GM19043 (cell line): Measurements from ENCODE around the gene CNOT3.

Source experiments
- ATAC-seq: cut with Tn5 transposase; IDR thresholded peaks from one replicate; pipeline ENCODE4 v1.9.1; 2021; ENCODE audit warnings: low read depth; ENCODE audit not compliant: unreplicated experiment

Gene CNOT3

DNA sequence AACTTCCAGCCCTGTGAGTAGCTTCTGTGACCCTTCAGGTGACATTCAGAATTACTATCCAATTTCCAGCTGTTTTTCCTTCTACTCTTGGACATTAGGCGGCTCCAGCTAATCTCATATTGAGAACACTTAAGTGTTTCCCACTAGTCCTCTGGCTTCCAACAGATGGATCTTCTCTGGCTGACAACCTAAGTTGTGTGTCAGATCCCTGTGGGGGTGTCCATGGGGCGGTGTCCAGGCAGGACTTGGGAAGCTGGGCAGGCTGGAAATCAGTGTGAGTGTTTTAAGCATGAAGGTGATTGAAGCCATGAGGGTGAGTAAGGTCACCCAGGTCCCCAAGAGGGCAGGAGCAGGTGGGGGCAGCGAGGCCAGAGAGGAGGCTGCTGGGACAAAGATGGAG, 10.1 kb downstream of the CNOT3 start:
- no peak for ATAC-seq

DNA sequence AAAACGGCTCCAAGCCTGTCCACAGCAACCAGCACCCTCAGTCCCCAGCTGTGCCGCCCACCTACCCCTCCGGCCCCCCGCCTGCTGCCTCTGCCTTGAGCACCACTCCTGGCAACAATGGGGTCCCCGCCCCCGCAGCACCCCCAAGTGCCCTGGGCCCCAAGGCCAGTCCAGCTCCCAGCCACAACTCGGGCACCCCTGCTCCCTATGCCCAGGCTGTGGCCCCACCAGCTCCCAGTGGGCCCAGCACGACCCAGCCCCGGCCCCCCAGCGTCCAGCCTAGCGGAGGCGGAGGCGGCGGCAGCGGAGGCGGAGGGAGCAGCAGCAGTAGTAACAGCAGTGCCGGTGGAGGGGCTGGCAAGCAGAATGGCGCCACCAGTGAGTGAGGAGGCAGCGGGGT, 10.6 kb downstream of the CNOT3 start:
- ATAC-seq, result no peak

DNA sequence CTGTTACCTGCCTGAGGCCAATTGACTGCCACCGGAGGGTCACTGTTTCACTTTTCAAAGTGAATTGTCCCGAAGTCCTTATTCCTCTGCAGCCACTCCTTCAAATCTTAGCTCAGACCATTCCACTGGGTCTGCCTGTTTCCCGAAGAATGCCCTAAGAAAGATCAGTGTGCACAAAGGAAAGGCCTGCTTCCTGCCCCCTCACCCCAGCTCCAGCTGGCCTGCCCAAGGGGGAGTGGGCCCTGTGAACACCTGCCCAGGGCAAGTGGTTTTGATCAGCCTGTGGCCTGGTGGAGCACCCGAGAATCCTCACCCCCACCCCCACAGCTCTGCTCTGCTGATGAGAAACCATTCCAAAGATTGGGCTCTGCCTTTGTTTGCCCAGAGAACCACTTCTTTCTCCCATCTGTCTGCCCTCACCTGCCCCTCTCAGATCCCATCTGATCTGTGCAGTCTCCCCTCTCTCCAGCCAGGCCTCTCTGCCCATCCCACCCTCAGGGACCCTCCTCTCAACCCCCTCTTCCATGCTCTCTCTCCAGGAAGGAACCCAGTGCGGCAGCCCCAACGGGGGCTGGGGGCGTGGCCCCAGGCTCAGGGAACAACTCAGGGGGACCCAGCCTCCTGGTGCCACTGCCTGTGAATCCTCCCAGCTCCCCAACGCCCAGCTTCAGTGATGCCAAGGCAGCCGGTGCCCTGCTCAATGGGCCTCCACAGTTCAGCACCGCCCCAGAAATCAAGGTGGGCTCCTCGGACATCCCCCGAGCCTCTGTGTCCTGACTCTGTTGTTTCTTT, 11.7 kb downstream of the CNOT3 start:
- ATAC-seq, result no peak

DNA sequence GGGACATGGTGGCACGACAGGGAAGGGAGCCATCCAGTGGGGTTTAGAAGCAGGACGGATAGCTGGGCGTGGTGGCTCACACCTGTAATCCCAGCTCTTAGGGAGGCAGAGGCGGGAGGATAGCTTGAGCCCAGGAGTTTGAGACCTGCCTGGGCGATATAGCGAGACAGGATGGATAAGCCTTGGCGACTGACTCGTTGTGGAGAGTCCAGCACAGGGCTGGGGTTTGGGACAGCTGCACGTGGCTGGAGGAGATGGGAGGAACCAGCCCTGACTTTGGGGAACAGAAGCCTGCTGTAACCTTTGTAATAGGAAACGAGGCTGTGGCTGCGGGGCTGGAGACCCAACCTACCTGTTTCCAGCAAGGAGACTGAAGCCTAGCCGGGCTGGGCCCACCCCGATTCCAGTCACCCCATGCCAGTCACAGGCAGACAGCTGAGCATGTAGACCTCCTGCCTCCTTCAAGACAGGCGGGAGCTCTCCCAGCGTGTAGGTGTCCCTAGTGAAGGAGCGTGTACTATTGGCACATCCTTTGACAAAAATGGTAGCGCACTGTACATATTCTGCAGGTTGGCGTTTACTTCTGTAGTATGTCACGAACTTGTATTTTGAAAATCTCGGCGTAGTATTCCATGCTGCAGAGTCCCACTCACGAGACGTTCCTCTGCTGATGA, 13.9 kb downstream of the CNOT3 start:
- ATAC-seq, result no peak

DNA sequence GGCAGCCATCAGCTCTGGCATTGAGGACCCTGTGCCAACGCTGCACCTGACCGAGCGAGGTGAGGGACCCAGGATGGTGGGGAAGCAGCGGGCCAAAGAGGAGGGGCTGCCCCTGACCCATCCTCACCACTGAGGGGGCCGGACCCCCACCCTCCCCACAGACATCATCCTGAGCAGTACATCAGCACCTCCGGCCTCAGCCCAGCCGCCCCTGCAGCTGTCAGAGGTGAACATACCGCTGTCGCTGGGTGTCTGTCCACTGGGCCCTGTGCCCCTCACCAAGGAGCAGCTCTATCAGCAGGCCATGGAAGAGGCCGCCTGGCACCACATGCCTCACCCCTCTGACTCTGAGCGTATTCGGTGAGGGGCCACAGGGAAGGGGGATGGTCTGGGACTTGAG, 14.7 kb downstream of the CNOT3 start:
- no peak for ATAC-seq

DNA sequence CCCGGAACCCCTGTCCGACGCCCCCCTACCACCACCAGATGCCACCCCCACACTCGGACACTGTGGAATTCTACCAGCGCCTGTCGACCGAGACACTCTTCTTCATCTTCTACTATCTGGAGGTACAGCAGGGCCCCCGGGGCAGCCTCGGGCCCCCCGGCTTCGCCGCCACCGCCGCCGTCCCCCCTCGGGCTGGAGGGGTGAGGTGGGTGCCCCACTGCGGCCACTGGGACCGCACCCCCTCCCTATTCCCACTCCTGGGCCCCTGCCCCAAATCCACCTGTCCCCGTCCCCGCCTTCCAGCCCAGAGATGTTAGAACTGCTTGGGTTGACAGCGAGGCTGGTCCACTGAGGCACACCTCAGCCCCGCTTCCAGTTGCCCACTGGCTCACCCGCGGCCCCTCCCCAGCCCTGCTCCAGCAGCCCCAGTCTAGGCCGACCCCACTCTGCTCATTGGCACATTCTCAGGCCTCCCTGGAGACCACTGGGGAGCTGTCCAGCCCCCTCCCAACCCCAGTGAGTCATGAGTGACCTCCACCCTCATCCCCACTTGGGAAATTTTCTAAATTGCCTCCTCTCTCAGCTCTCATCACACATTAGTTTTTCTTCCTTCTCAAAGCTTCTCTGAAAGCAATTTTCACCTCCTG, 15.4 kb downstream of the CNOT3 start:
- ATAC-seq, result no peak

DNA sequence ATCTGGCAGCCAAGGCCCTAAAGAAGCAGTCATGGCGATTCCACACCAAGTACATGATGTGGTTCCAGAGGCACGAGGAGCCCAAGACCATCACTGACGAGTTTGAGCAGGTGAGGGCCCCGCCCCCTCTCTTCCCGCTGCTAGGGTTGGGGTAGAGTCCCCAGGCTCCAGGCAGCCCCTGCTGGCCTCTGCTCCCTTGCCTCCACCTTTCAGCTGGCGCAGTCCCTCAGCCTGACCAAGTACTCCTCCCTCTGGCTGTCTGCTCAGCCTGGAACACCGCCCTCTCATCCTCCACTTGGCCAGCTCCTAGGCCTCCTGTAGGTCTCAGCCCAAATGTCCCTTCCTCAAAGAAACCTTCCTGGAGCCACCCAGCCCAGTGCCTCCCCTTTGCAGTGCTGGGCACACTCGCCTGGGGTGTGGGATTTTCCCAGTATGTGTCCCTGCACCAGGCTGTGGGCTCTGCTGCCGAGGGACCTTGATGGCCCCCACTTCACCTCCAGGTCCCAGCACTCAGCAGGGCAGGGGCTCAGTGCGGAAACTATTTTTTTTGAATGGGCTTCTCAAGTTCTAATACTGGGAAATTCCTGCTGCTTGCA, 16.3 kb downstream of the CNOT3 start:
- no peak for ATAC-seq

DNA sequence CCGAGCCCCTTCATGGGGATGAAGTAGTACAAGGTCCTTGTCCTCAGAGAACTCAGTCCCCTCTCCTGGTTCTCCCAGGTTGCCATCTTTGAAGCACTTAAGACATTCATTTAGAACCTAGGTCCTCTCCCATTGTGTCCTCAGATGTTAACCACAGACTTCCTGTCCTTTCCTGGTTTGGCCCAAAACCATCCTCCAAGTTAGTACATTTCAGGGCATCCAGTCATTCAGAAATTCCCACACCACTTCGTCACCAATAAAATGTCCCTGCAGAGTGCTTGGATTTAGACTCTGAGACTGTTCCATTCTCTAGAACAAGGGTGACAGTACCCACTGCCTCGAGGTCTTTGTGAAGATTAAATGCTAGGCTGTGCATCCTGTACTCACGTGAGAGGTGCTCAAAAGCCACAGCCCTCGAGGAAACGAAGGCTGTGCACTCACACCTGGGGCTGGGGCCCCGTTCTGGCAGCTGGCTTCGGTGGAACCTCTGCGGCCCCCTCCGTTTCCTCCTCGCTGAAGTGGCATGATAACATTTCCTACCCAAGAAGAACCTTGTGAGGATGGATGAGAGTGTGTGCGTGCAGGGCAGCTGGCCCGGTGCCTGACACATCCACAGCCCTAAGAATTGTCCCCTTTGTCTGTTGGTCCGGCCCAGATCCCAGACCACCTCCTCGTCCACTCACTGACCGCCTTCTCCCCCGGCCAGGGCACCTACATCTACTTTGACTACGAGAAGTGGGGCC, 17.2 kb downstream of the CNOT3 start:
- ATAC-seq, result no peak

DNA sequence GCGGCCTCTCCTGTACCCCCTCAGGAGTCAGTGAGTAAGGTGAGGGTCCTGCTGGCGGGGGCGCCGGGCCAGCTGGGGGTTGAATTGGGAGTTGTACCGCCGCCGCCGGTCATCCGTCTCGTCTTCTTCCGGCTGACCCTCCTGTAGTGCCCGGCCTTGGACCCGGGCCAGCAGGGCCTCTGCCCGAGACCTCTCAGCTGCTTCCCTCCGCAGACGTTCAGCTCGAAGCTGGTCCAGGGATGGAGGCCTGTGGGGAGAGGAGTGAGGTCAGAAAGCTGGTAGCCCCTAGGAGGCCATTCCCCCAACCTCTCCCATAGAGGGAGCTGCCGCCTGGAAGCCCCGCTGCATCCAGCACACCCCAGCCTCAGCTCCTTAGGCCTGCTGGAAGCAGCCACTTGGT, 18.1 kb downstream of the CNOT3 start:
- no peak for ATAC-seq

DNA sequence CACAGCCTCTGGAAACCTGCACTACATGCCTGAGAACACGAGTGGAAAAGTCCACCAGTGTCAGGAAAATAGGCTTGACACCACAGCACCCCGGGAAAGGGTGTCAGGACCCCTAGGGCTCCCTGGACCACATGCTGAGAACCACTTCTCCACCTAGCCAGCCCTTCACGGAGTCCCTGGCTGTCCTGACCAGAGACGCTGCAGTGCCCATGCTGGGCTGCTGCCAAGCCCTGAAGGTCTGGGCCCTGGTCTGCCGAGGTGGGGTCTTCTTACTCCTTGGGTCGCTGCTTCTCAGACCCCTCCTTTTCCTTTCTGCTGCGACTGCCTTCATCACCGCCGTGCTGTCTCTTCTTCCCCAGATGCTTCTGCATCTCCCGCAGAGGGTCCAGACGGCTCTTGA, 18.9 kb downstream of the CNOT3 start:
- no peak for ATAC-seq

DNA sequence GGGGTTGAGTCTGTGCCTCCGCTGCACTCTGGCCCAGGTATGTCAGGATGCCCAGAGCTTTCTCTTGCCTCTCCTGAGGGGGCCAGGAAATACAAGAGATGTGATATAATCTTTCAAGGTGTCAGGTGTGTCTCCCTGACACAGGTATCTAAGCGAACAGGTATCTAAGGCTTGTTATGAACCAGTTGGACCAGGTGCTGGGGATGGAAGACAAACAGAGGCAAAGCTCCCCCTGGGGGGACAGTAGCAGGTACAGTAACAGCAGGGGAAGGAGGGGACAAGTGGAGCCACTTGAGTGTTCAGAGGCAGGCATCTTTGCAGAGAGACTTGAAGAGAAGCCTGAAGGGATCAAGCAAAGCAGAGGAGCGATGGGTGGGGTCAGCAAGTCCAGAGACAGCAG, 19.4 kb downstream of the CNOT3 start:
- ATAC-seq, result no peak

DNA sequence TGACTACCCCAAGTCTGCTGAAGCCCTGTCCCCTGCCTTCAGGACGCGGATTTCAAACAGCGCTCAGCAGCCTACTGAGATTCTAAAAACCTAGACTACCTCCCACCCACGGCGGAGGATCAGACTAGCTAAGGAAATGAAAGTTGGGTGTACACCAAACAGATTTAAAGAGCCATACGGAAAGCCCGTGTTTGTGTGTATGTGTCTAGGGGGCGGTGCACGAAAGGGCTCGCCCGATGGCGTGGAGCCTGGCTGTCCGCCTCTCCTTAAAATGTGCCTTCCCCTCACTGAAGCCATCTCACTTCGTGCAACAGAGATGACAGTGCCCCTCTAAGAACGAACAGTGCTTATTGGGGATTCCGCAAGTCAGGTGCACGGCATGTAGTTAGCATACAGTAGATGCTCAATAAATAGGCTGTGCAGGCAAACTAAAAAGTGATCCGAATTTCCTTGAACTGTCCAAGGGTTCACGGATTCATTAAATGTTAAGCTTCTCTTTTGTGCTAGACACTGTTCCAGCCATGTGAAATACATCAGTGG, 21.3 kb downstream of the CNOT3 start:
- ATAC-seq, result no peak

DNA sequence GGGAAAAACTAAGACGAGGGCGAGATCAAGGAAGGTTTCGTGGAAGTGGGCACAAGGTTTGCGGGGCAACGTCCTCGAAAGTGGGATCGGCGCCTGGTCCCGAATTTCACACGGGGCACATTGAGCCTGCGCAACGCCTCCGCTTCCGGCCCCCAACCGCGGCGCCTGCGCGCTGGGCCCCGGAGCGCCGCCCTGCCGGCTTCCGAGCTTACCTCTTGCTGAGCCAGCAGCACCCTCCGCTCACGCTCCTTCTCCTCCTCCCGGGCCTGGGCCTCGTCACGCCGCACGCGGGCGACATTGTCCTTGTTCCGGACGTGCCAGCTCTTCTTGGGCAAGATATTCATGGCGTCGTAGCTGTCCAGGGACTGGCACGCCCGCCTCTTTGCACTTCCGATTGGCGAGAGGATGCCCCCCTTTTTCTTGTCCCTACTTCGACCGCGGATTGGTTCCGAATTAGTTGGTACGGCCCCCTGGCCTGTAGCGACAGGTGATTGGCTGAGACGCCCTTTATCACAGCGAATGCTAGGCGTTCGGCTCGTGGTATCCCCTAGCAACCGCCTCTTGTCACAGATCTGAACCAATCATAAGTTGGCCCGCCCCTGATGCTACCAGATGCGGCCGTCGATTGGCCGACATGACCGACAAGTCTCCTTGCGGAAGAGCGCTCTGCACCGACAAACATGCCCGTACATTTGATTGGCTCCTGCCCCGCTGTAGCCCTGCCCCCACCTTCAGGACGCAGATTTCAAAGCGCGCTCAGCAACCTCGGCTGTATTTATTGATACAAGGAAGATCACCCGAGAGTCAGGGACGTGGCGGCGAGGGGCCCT, 22.0 kb downstream of the CNOT3 start, which contains the start of gene LENG1:
TSS of gene LENG1 (minus strand) at position 370 of the 830 bp plus-strand sequence. CDS start at position 344, 26 bp downstream.
- ATAC-seq, result peak; percentile 89

DNA sequence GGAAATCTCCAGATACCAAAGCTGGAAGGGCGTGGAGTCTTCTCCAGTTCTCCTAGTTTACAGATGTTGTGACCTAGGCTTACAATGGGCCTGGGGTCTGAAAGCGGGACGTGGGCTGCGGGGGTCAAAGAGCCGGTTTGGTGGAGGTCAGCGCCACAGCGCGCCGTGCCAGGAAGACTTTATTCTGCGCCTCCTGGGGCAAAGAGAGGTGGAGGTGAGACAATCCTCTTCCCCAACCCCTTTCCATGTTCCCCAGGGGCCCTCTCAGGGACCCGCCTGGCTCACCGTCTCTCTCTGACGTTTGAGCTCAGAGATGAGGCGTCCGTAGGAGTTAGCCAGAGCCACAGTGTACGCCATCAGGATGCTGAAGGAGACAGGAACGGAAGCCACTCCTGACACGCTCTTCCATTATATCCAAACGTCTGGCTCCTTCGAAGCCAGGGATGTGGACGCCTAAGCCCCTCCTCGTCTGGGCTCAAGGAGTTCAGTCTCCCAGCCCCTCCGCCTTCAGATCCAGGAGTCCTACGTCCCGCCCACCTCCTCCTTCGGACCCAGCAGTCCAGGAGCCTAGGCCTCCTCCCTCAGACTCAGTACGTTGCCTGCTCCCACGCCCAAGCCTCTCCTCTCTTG, 22.7 kb downstream of the CNOT3 start:
- no peak for ATAC-seq

DNA sequence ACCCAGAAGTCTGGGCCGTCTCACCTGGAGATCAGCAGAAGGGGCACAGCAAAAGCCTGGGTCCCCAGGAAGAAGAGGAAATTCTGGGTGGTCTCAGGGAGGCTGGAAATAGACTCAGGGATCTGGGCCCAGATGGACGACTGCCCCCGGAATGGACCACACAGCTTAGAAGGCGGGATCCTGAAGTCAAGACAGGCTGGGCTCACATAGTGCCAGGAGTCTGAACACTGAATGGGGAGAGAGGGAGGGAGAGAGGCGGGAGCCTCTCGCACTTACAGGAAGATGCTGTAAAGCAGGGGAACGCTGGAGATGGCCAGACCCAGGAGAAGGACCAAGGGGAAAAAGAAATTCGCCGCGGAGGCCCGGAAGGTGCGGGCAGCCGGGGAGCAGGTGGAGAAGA, 23.3 kb downstream of the CNOT3 start:
- no peak for ATAC-seq

DNA sequence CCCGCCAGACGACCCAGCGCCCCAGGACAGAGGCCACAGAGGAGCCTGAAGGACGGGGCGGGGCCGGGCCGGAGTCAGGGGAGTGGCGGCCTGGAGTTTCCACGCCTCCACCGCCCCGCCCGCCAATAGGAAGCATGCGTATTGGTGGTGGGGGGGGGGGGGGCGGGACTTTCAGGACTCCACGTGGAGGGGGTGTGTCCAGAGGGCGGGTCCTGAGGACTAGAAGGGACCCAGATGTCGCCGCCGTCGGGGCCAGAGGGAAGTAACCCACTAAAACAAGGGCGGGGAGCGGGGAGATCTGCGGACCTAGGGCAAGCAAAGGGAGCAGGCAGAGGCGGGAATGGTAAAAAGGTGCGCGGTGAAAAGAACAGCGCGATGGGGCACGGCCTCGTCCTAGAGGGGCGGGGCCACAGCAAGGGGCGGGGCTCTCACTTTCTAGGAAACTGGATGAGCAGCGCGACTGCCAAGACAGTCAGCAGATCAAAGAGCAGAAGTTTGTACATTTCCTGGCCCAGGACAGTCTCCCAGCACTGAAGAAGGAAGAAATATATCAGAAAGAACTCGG, 24.8 kb downstream of the CNOT3 start:
- ATAC-seq, result no peak

DNA sequence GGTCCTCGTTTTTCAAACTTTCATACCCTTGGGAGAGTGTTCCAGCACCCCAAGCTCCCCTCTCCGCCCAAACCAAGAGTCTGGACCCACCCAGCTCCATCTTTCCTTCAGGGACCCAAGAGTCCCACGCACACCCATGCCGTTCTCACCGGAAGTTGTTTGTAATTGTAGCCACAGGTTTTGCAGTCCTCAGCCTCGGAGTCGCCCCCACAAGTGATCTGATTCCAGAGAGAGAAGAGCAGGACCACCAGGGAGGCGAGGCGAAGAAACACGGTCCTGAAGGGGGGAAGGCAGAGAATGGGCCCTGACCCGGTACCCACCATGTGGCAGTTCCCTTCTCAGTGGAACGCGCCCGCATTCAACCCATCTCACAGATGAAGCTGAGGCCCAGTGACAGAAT, 25.3 kb downstream of the CNOT3 start:
- no peak for ATAC-seq

DNA sequence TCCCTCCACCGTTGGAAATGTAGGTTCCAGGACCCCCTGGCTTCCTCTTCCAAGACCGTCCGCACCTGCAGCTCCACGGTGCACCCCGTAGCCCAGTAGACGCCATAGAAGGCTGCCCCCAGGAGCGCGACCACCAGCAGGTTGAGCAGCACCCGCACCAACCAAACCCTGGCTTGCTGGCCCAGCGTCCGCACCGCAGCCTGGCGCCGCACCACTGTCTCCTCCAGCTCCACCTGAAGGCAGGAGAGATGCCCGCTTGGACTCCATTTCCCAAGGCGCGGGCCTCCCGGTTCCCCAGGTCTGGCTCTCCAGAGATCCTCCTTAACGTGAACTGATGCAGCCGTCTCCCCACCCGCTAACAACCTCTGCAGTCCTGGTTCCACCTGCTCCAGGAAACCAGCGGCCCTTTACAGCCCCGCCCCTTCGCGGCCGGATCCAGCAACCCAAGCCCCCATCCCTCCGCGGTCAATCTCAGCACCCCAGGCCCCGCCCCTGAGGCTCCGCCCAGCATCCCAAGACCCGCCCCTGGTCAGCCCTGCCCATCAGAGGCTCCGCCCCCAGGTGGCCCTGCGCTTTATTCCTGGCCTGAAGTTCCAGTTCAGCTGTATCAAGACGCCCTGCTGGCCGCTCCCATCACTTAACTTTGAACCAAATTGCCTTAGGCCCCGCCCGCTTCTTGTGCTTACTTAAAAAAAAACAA, 27.0 kb downstream of the CNOT3 start:
- no peak for ATAC-seq
